Ramos (cell line): Measurements from ENCODE around the gene RAD51AP2.

Experiments
- in situ Hi-C: fragments of 300-500 bp; cut with MboI; formaldehyde crosslinking; loops from one replicate; pipeline ENCODE4 v1.14.3; 2022; ENCODE audit warnings: low sequenced_read_pairs; ENCODE audit not compliant: unreplicated experiment

RAD51AP2 gene

GRCh38 chr2:17471979-17472378 lies 46.3 kb downstream of the RAD51AP2 start:
- in situ Hi-C loops: no loop called here

GRCh38 chr2:17470855-17471641 lies 47.2 kb downstream of the RAD51AP2 start:
- in situ Hi-C loops: no loop called here

GRCh38 chr2:17461087-17461475 lies 57.2 kb downstream of the RAD51AP2 start:
- in situ Hi-C loops: no loop called here
